GM18520 (cell line): ENCODE results near the gene CDH5.

Source experiments
- ATAC-seq: cut with Tn5 transposase; IDR thresholded peaks from one replicate; pipeline ENCODE4 v1.9.1; 2021; ENCODE audit not compliant: unreplicated experiment

Gene CDH5

DNA sequence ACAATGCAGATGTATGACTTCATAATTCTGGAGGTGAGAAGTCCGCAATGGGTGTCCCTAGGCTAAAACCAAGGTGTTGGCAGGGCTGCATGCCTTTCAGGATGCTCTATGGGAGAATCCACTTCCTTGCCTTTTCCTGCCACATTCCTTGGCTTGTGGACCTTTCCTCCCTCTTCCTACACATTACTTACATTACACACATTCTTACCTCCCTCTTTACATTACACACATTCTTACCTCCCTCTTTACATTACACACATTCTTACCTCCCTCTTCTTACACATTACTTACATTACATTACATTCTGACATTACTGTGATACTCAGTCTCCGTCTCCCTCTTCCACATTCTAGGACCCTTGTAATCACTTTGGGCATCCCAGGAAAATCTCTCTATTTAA is 14.2 kb upstream of the CDH5 start:
- ATAC-seq, result no peak

- ATAC-seq, result no peak
These were observed 13.4 kb upstream of the CDH5 start for GRCh38 chr16:66353055-66353454.

GRCh38 chr16:66354034-66354909 is 12.2 kb upstream of the CDH5 start:
- no peak for ATAC-seq

GRCh38 chr16:66355526-66355925 is 11.0 kb upstream of the CDH5 start:
- no peak for ATAC-seq

- ATAC-seq, result no peak
These were observed 9.0 kb upstream of the CDH5 start for GRCh38 chr16:66357523-66357928.

DNA sequence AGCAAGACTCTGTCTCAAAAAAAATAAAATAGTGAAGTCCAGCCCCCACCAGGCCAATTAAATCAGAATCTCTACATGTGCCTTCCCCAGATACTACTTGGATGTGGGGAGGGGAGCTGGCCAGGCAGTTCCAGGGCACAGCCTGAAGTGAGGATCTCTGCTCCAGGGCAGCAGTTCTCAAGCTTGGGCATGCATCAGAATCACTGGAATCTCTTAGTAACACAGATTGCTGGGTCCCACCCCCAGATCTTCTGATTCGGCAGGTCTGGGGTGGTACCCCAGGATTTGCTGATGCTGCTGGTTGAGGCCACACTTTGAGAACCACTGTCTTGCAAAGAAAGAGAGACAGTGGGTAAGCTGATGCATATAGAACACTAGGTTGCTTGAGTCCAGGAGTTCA is 8.3 kb upstream of the CDH5 start:
- no peak for ATAC-seq

DNA sequence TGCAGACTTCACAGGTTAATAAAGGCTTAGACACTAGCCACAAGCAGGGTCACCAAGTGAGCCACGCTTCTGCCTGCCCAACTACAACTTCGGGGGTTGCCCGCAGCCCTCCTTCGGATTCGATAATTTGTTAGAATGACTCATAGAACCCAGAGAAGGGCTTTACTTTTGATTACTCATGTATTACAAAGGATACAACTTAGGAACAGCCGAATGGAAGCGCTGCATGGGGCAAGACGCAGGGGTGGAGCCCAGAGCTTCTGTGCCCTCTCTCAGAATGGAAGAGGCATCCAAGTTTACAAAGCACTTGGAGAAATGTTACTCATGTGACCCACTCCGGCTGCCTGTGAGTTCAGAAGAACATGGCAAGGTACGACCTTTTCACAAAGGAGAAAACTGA is 7.5 kb upstream of the CDH5 start:
- ATAC-seq, result no peak

DNA sequence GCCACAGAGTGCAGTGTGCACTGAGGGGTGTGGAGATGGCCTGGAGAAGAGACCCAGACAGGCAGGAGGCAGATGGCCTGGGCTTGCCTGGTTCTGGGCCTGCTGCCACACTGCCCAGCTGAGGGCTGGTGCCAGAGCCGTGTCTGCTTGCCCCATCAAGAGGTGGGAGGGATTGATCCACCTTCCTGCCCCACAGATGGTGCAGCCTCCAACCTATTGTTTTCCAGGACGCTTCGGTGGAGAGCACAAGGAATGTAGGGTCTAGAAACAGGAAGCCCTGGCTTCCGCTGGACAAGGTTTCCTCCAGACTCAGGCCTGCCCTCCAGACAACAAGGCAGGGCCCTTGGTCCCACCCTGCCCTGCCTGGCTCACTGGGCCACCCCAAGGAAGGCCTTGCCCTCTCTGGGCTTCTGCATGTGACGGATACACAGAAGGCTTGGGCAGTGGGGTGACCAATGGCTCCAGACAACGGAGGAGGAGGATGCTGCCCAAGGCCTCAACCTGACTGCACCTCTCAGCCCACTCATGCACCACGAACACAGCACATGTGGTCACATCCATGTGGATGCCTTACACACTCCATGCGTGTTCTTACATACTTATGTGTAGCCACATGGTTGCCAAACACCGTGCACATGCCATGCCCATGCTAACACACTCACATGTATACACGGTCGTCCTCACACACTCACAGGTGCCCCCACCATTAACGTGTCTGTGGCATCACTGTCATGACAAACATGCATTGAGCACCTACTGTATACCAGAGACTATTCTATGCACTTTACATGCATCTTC is 6.5 kb upstream of the CDH5 start:
- no peak for ATAC-seq

DNA sequence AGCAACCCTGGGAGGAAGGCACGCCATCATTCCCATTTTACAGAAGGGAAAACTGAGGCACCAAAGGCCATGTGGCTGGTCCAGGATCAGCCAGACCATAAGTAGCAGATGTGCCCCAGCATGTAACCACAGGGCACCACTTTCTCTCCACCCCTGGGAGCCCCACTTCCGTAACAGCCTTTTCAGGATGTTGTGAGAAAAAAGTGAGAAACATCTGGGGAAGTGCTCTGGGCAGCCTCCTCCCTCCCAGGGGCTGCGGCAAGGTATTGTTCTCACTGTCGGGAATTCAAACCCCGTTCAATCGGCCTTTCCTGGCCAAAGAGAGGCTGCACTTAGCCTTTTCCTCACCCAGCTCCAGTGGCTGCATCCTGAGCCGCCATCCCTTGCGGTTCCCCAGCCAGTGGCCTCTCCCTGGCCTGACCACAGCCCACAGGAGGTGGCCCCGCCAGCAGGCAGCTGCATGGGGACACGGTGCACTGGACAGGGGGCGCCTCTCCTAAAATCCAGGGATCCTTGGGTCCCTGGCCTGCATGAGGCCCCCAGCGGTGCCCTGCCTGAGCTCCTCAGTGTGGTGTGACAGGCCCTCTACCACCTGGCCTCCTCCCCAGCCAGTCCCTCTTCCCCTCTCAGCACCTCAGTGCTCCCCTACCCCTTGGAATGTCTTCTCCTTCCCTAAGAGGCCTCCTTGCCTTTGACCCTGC is 5.7 kb upstream of the CDH5 start:
- no peak for ATAC-seq

GRCh38 chr16:66361604-66362135 is 4.8 kb upstream of the CDH5 start:
- ATAC-seq, result no peak

DNA sequence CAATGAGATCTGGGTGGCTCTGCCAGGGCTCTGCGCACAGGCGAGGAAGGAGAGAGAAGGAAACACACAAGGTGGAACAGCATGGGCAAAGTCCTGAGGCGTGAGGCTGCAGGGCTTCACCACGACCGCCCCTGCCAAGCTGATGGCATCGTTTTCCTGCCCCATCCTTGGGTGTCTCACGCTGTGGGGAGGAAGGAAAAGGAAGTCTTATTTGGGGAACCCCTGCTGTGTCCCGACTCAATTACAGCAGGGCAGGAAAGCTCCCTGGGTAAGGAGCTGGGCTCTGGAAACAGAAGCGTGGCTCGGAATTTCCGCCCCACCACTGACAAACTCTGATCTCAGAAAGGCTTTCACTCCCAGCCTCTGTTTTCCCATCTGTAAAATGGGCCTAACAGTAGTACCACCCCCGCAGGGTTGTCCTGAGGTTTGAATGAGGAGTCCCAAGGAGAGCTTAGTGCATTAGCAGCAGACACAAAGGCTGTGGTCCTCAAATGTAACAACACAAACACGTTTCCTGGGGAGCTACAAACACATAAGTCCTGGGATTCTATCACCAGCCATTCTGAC is 3.2 kb upstream of the CDH5 start:
- no peak for ATAC-seq

GRCh38 chr16:66364117-66364958 is 2.2 kb upstream of the CDH5 start:
- no peak for ATAC-seq

DNA sequence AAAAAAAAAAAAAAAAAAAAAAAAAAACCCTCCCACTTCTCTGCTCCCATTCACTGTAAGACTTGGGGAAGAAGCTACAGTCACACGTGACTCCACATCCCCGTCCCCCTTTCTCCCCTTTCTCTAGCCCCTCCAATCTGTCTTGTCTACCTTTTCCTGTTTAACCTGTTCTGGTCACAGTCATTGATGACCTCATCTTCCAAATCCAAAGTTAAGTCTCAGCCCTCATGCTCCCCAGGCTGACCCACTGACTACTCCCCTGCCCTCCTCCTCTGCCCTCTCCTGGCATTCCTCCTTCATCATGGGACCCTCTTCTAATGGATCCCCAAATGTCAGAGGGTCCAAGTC is 1.6 kb upstream of the CDH5 start:
- ATAC-seq, result no peak

GRCh38 chr16:66365651-66366050 is 840 bp upstream of the CDH5 start:
- ATAC-seq, result no peak

GRCh38 chr16:66367968-66368891 is 1.7 kb downstream of the CDH5 start:
- ATAC-seq, result no peak

- ATAC-seq, result no peak
These were observed 2.6 kb downstream of the CDH5 start for GRCh38 chr16:66369055-66369592.

GRCh38 chr16:66370786-66371684 is 4.5 kb downstream of the CDH5 start:
- ATAC-seq, result no peak
